A673 (cell line): ENCODE measurements around the gene RNF157. TPM values are rescaled to one million over a fixed set of nuclear protein-coding genes. Genes with fewer than 3 reads are reported as not detected.

Experiments
- BruUV-seq: library from RNA; stranded (reverse); fragments of 400-500 nt; replicated peaks from 2 replicates; lab custom pipeline; 2021; lab: Mats Ljungman, UMichigan
- CTCF ChIA-PET: fragments of 300-600 bp; sonication (Branson Sonifier 250); formaldehyde crosslinking; loops from one replicate; lab custom pipeline; 2022; ENCODE audit warnings: antibody characterized with exemption; lab: Charles Lee
- POLR2A ChIA-PET: fragments of 300-600 bp; sonication (Branson Sonifier 250); formaldehyde crosslinking; loops from one replicate; lab custom pipeline; 2022; ENCODE audit warnings: antibody characterized with exemption; ENCODE audit not compliant: low non-redundant PET; lab: Charles Lee
- DNase-seq: peaks from one replicate; pipeline ENCODE4 v3.0.0-alpha.2; 2015; ENCODE audit warnings: low spot score
- H3K27ac ChIP-seq: fragments of 200-600 bp; sonication (generic); 2 replicates; pipeline ENCODE4 v1.5.1; 2016; ENCODE audit warnings: mixed run types, low read depth, mild to moderate bottlenecking, mixed read lengths, antibody characterized with exemption, low read length; ENCODE audit not compliant: poor library complexity, severe bottlenecking
- H3K27me3 ChIP-seq: fragments of 200-600 bp; sonication (generic); replicated peaks from 2 replicates; pipeline ENCODE4 v1.6.1; 2017; ENCODE audit warnings: mixed run types, low read depth, mild to moderate bottlenecking, mixed read lengths, antibody characterized with exemption, low read length; ENCODE audit not compliant: insufficient read depth, poor library complexity
- H3K36me3 ChIP-seq: fragments of 200-600 bp; sonication (generic); 2 replicates; pipeline ENCODE4 v1.6.1; 2016; ENCODE audit warnings: mixed run types, mild to moderate bottlenecking, mixed read lengths, antibody characterized with exemption, low read length; ENCODE audit not compliant: insufficient read depth, poor library complexity, severe bottlenecking
- H3K4me1 ChIP-seq: fragments of 200-600 bp; sonication (generic); 2 replicates; pipeline ENCODE4 v1.6.1; 2017; ENCODE audit warnings: mixed run types, mild to moderate bottlenecking, mixed read lengths, antibody characterized with exemption, low read length; ENCODE audit not compliant: insufficient read depth, poor library complexity, severe bottlenecking
- H3K4me3 ChIP-seq: fragments of 200-600 bp; sonication (generic); 2 replicates; pipeline ENCODE4 v1.5.1; 2016; ENCODE audit warnings: low read depth, mixed run types, mild to moderate bottlenecking, mixed read lengths, low read length; ENCODE audit not compliant: poor library complexity, severe bottlenecking
- H3K9me3 ChIP-seq: fragments of 200-600 bp; sonication (generic); 2 replicates; pipeline ENCODE4 v1.6.1; 2016; ENCODE audit warnings: mixed run types, low read depth, mild to moderate bottlenecking, mixed read lengths, antibody characterized with exemption, low read length; ENCODE audit not compliant: poor library complexity, severe bottlenecking
- EZH2 ChIP-seq: fragments of 200-600 bp; sonication (generic); IDR thresholded peaks from 2 replicates; pipeline ENCODE4 v1.6.1; 2017; ENCODE audit warnings: borderline replicate concordance, low read depth, mild to moderate bottlenecking, mixed read lengths, antibody characterized with exemption, low read length; ENCODE audit not compliant: poor library complexity, severe bottlenecking
- intact Hi-C: fragments of 100-400 bp; cut with micrococcal nuclease; formaldehyde crosslinking; loops from one replicate; pipeline ENCODE4 v1.10.0; 2022; ENCODE audit not compliant: unreplicated experiment
- total RNA-seq: library from RNA; stranded (reverse); gene quantifications from 2 replicates; pipeline ENCODE4 v1.2.3, GENCODE V29; 2021
- TF ChIP-seq, protein P1 (sequence below): fragments of 300-800, 200-600 bp; sonication (generic); conservative IDR thresholded peaks from 2 replicates; pipeline ENCODE4 v1.5.1; 2017; ENCODE audit warnings: low read depth, mild to moderate bottlenecking, antibody characterized with exemption, low read length, moderate library complexity, mixed read lengths

The RNF157 gene
- total RNA-seq, 1 experiment from 2014 or later, result 0.56 TPM

DNA sequence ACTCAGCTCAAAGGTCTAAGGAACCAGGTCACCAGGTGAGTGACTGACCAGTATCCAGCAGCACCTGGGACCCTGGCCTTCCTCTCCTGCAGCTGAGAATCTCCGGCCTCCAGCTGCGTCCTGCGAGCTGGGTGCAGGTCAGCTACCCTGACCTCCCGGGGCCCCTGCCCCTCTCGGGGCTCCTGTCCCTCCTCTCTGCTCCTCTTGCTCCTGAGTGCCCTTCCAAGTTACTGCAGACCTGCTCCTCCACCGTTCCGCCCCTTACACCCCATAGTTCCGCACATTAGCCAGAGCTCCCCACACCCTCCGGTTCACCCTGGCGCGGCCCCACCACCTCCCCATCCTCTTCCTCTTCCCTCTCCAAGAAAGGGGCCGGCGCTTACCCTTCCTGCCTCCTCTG lies 109.8 kb downstream of the RNF157 start:
- Histone ChIP-seq H3K36me3 (no peaks in the 10 kb centered on the region), H3K4me1 (peaks cover 11% of the 10 kb centered on the region), H3K27me3 (no peaks in the 10 kb centered on the region), H3K27ac (no peak overlapping the region), H3K9me3 (no peaks in the 10 kb centered on the region), H3K4me3 (no peak overlapping the region)
- POLR2A ChIA-PET, result no interaction called here
- no TSS peak for BruUV-seq
- no peak for TF ChIP-seq EZH2
- TF ChIP-seq, protein P1, sequence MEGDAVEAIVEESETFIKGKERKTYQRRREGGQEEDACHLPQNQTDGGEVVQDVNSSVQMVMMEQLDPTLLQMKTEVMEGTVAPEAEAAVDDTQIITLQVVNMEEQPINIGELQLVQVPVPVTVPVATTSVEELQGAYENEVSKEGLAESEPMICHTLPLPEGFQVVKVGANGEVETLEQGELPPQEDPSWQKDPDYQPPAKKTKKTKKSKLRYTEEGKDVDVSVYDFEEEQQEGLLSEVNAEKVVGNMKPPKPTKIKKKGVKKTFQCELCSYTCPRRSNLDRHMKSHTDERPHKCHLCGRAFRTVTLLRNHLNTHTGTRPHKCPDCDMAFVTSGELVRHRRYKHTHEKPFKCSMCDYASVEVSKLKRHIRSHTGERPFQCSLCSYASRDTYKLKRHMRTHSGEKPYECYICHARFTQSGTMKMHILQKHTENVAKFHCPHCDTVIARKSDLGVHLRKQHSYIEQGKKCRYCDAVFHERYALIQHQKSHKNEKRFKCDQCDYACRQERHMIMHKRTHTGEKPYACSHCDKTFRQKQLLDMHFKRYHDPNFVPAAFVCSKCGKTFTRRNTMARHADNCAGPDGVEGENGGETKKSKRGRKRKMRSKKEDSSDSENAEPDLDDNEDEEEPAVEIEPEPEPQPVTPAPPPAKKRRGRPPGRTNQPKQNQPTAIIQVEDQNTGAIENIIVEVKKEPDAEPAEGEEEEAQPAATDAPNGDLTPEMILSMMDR, result no peak
- DNase-seq, result no peak
- intact Hi-C loops, result no loop called here
- CTCF ChIA-PET, result no interaction called here

DNA sequence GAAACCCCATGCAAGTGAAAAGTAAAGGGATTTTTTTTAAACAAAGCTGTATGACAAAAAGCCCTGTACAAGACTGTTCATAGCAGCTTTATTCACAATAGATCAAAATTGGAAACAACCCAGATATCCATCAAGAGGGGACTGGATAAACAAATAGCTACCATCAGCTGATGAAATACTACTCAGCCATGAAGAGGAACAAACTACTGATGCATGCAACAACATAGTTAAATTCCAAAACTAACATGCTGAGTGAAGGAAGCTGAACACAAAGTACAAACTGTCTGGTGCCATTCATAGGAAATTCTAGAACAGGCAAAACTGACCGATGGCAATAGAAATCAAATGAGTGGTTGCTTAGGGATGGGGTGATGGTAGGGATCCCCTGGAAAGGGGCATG lies 114.4 kb downstream of the RNF157 start:
- intact Hi-C loops, result no loop called here
- CTCF ChIA-PET, result interaction anchor here (1.0 kb wide), 1 partner anchor 153 kb away, joined by 4 read pairs; no protein-coding TSS in a partner anchor
- DNase-seq, result no peak
- no peaks in the 10 kb centered on the region for H3K36me3 ChIP-seq
- BruUV-seq, result no TSS peak
- H3K27ac ChIP-seq, result no peak overlapping the region
- TF ChIP-seq, protein P1, result no peak
- TF ChIP-seq EZH2, result no peak
- POLR2A ChIA-PET, result interaction anchor here (0.6 kb wide), 1 partner anchor 42 kb away, joined by 3 read pairs; no protein-coding TSS in a partner anchor
- H3K4me1 ChIP-seq, result no peaks in the 10 kb centered on the region
- no peak overlapping the region for H3K4me3 ChIP-seq
- no peaks in the 10 kb centered on the region for H3K9me3 ChIP-seq
- no peaks in the 10 kb centered on the region for H3K27me3 ChIP-seq

DNA sequence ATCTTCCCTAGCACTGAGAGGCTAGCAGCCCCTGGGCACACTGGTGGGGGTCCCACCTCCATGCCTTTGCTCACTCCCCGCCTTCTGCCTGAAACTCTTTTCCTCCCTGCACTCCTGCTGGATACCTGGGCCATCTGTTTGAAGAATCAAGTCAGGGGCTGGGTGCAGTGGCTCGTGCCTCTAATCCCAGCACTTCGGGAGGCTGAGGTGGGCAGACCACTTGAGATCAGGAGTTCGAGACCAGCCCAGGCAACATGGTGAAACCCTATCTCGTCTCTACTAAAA lies 115.0 kb downstream of the RNF157 start:
- ChIA-PET CTCF (interaction anchor here (0.6 to 1.7 kb wide), 3 partner anchors 56 to 125 kb away, joined by 3 to 6 read pairs (median 4); partner anchors contain the start of gene CDK3), POLR2A (no interaction called here)
- TF ChIP-seq, protein P1, result no peak
- TF ChIP-seq EZH2, result no peak
- no peak overlapping the region for H3K4me3 ChIP-seq
- H3K27ac ChIP-seq, result no peak overlapping the region
- H3K27me3 ChIP-seq, result no peaks in the 10 kb centered on the region
- H3K36me3 ChIP-seq, result no peaks in the 10 kb centered on the region
- intact Hi-C loops, result no loop called here
- BruUV-seq, result no TSS peak
- no peaks in the 10 kb centered on the region for H3K4me1 ChIP-seq
- DNase-seq, result no peak
- H3K9me3 ChIP-seq, result no peaks in the 10 kb centered on the region
